ENCODE results near the gene LONP1.

Gene LONP1

DNA sequence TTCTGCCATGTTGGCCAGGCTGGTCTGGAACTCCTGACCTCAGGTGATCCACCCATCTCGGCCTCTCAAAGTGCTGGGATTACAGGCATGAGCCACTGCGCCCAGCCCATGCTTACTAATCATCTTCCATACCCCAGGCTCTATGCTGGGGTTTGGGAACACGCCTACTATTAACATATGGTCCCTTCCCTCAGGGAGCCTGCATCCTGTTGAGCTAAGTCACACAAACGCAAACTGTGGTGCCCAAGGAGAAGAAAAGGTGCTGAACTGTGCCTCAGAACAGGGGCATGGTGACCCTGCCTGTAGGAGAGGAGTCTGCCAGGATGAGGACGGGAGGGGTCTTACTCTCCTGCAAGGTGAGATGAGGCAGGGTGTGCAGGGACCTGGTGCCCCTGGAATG is 45.2 kb downstream of the LONP1 start:
- ChIA-PET CTCF (no interaction called here), POLR2A (interaction anchor here (2.7 kb wide), 1 partner anchor 12 kb away, joined by 8 read pairs; no protein-coding TSS in a partner anchor)
- TF ChIP-seq CTBP1 (IDR thresholded peaks at IDR 0.05; ENCODE audit: borderline replicate concordance) (no peak), ZNF384 (IDR thresholded peaks at IDR 0.05) (no peak), ARNT (IDR thresholded peaks at IDR 0.05) (no peak), SUZ12 (IDR thresholded peaks at IDR 0.05) (no peak), SP1 (IDR thresholded peaks at IDR 0.05) (no peak), FOXK2 (IDR thresholded peaks at IDR 0.05) (no peak), PKNOX1 (IDR thresholded peaks at IDR 0.05) (no peak), HDGF (IDR thresholded peaks at IDR 0.05; ENCODE audit: borderline replicate concordance) (no peak), BHLHE40 (IDR thresholded peaks at IDR 0.05; ENCODE audit: borderline replicate concordance) (no peak)
- DNase-seq (ENCODE audit: extremely low spot score) = no peak

- CTCF ChIA-PET = no interaction called here
- POLR2A ChIA-PET = no interaction called here
- DNase-seq (ENCODE audit: extremely low spot score) = no peak
- TF ChIP-seq TARDBP (IDR thresholded peaks at IDR 0.05) (no peak), LEF1 (IDR thresholded peaks at IDR 0.05; ENCODE audit: borderline replicate concordance) (no peak), ARNT (IDR thresholded peaks at IDR 0.05) (no peak), BHLHE40 (IDR thresholded peaks at IDR 0.05; ENCODE audit: borderline replicate concordance) (no peak), SUZ12 (IDR thresholded peaks at IDR 0.05) (no peak)
These were observed 46.2 kb downstream of the LONP1 start for GRCh38 chr19:5673752-5674151.

- POLR2A ChIA-PET = no interaction called here
- CTCF ChIA-PET = no interaction called here
- no peak for DNase-seq (ENCODE audit: extremely low spot score)
- TF ChIP-seq PKNOX1 (IDR thresholded peaks at IDR 0.05) (no peak), FOXM1 (IDR thresholded peaks at IDR 0.05; ENCODE audit: borderline replicate concordance) (no peak), L3MBTL2 (conservative IDR thresholded peaks at IDR 0.05) (no peak), LEF1 (IDR thresholded peaks at IDR 0.05; ENCODE audit: borderline replicate concordance) (no peak), ZNF384 (IDR thresholded peaks at IDR 0.05) (no peak), ELF4 (IDR thresholded peaks at IDR 0.05) (no peak), ARNT (IDR thresholded peaks at IDR 0.05) (no peak), TARDBP (IDR thresholded peaks at IDR 0.05) (no peak), BHLHE40 (IDR thresholded peaks at IDR 0.05; ENCODE audit: borderline replicate concordance) (no peak), SP1 (IDR thresholded peaks at IDR 0.05) (no peak), FOXK2 (IDR thresholded peaks at IDR 0.05) (no peak), NFRKB (IDR thresholded peaks at IDR 0.05) (no peak), FOXA1 (IDR thresholded peaks at IDR 0.05) (no peak), CTBP1 (IDR thresholded peaks at IDR 0.05; ENCODE audit: borderline replicate concordance) (no peak), HDGF (IDR thresholded peaks at IDR 0.05; ENCODE audit: borderline replicate concordance) (no peak), SUZ12 (IDR thresholded peaks at IDR 0.05) (no peak)
These were observed 47.1 kb downstream of the LONP1 start for GRCh38 chr19:5672708-5673459.

GRCh38 chr19:5671600-5671999 is 48.3 kb downstream of the LONP1 start:
- CTCF ChIA-PET = interaction anchor here (1.1 kb wide), 1 partner anchor 18 kb away, joined by 4 read pairs; the partner anchor contains the start of gene RPL36
- no peak for DNase-seq (ENCODE audit: extremely low spot score)
- POLR2A ChIA-PET = no interaction called here
- TF ChIP-seq HDGF (IDR thresholded peaks at IDR 0.05; ENCODE audit: borderline replicate concordance) (no peak), ELF4 (IDR thresholded peaks at IDR 0.05) (no peak), NFRKB (IDR thresholded peaks at IDR 0.05) (no peak), TARDBP (IDR thresholded peaks at IDR 0.05) (no peak), ZNF384 (IDR thresholded peaks at IDR 0.05) (no peak), SP1 (IDR thresholded peaks at IDR 0.05) (no peak), ARNT (IDR thresholded peaks at IDR 0.05) (no peak), FOXA1 (IDR thresholded peaks at IDR 0.05) (no peak), L3MBTL2 (conservative IDR thresholded peaks at IDR 0.05) (no peak), FOXK2 (IDR thresholded peaks at IDR 0.05) (no peak), PKNOX1 (IDR thresholded peaks at IDR 0.05) (no peak), BHLHE40 (IDR thresholded peaks at IDR 0.05; ENCODE audit: borderline replicate concordance) (no peak), FOXM1 (IDR thresholded peaks at IDR 0.05; ENCODE audit: borderline replicate concordance) (no peak), LEF1 (IDR thresholded peaks at IDR 0.05; ENCODE audit: borderline replicate concordance) (no peak), CTBP1 (IDR thresholded peaks at IDR 0.05; ENCODE audit: borderline replicate concordance) (no peak), SUZ12 (IDR thresholded peaks at IDR 0.05) (no peak)

GRCh38 chr19:5669212-5669611 is 50.7 kb downstream of the LONP1 start:
- ChIA-PET CTCF (no interaction called here), POLR2A (interaction anchor here (1.4 kb wide), 1 partner anchor 48 kb away, joined by 3 read pairs; no protein-coding TSS in a partner anchor)
- TF ChIP-seq ZNF384 (IDR thresholded peaks at IDR 0.05) = no peak
- TF ChIP-seq SP1 (IDR thresholded peaks at IDR 0.05) = no peak
- TF ChIP-seq ELF4 (IDR thresholded peaks at IDR 0.05) = no peak
- no peak for TF ChIP-seq SUZ12 (IDR thresholded peaks at IDR 0.05)
- no peak for TF ChIP-seq PKNOX1 (IDR thresholded peaks at IDR 0.05)
- TF ChIP-seq FOXA1 (IDR thresholded peaks at IDR 0.05) = no peak
- TF ChIP-seq BHLHE40 (IDR thresholded peaks at IDR 0.05; ENCODE audit: borderline replicate concordance) = no peak
- no peak for DNase-seq (ENCODE audit: extremely low spot score)
